Activated T-cell treated with anti-CD3 and anti-CD28 coated beads, Interleukin-2, amount 50 U/mL, for 72 hours (primary cell): ENCODE data around the gene XYLT1. TPM values are rescaled to one million over a fixed set of nuclear protein-coding genes. Genes with fewer than 3 reads are reported as not detected.

Experiments
- ATAC-seq, 2 donors: fragments of 150-1000 bp; cut with Tn5 transposase; replicated peaks in 1 of 2; 2 replicates each; pipeline ENCODE4 v1.10.0; 2021; ENCODE audit warnings: moderate library complexity in 2 of 2, mild to moderate bottlenecking in 1 of 2
- DNase-seq, 2 donors: peaks; one replicate each; pipeline ENCODE4 v3.0.0; 2021 to 2022; ENCODE audit warnings: mixed read lengths in 1 of 2
- H3K27ac Mint-ChIP-seq: one replicate; pipeline ENCODE4 v1.8.0; 2022; ENCODE audit warnings: mild to moderate bottlenecking, moderate library complexity, mixed read lengths
- H3K27me3 Mint-ChIP-seq: one replicate; pipeline ENCODE4 v1.8.0; 2022; ENCODE audit warnings: low read depth, mixed read lengths
- H3K36me3 Mint-ChIP-seq, 2 donors: one replicate each; pipeline ENCODE4 v1.8.0; 2022; ENCODE audit warnings: mixed read lengths in 2 of 2, mild to moderate bottlenecking in 1 of 2; ENCODE audit not compliant: insufficient read depth in 2 of 2
- H3K4me1 Mint-ChIP-seq: one replicate; pipeline ENCODE4 v1.8.0; 2022; ENCODE audit warnings: low read depth, mixed read lengths
- H3K4me3 Mint-ChIP-seq, 2 donors: one replicate each; pipeline ENCODE4 v1.8.0; 2022; ENCODE audit warnings: mild to moderate bottlenecking in 2 of 2, mixed read lengths in 2 of 2, moderate library complexity in 2 of 2
- H3K9me3 Mint-ChIP-seq, 2 donors: one replicate each; pipeline ENCODE4 v1.8.0; 2022; ENCODE audit warnings: mixed read lengths in 2 of 2
- total RNA-seq, 2 donors: library from RNA; stranded (reverse); gene quantifications; one replicate each; pipeline ENCODE4 v1.2.3, GENCODE V29; 2022

XYLT1 gene
- total RNA-seq, 2 donors from 2014 or later = 17.1 to 17.9 TPM

- Mint-ChIP-seq H3K27me3 (no peaks in the 10 kb centered on the region), H3K27ac (no peak overlapping the region), H3K4me3 (peak overlapping the region in 1 of 2 donors; percentile 9), H3K36me3 (no peaks in the 10 kb centered on the region), H3K9me3 (no peaks in the 10 kb centered on the region), H3K4me1 (peaks cover 49% of the 10 kb centered on the region)
- DNase-seq (no peak), ATAC-seq (no peak)
Measured at GRCh38 chr16:17377360-17378324, 93.1 kb downstream of the XYLT1 start.

GRCh38 chr16:17375461-17376304 lies 95.1 kb downstream of the XYLT1 start:
- DNase-seq (no peak), ATAC-seq (peak in 1 of 2 donors; percentile 20)
- Mint-ChIP-seq H3K27me3 (no peaks in the 10 kb centered on the region), H3K27ac (no peak overlapping the region), H3K4me1 (peaks cover 58% of the 10 kb centered on the region), H3K4me3 (no peak overlapping the region), H3K36me3 (no peaks in the 10 kb centered on the region), H3K9me3 (no peaks in the 10 kb centered on the region)

GRCh38 chr16:17374668-17375255 lies 96.0 kb downstream of the XYLT1 start:
- H3K4me3 Mint-ChIP-seq = peak overlapping the region in 1 of 2 donors; percentile 25

GRCh38 chr16:17373533-17373932 lies 97.2 kb downstream of the XYLT1 start:
- H3K4me1 Mint-ChIP-seq = peaks cover 69% of the 10 kb centered on the region
- no peaks in the 10 kb centered on the region for H3K27me3 Mint-ChIP-seq
- ATAC-seq = no peak

More at GRCh38 chr16:17374668-17375255, 96.0 kb downstream of the XYLT1 start:
- ATAC-seq (peak; percentile 50 to 58), DNase-seq (peak in 1 of 2 donors; percentile 12)
- Mint-ChIP-seq H3K9me3 (no peaks in the 10 kb centered on the region), H3K27ac (peak overlapping the region; percentile 25), H3K36me3 (no peaks in the 10 kb centered on the region), H3K27me3 (no peaks in the 10 kb centered on the region), H3K4me1 (peaks cover 64% of the 10 kb centered on the region)

GRCh38 chr16:17372386-17372785 lies 98.4 kb downstream of the XYLT1 start:
- H3K27ac Mint-ChIP-seq = no peak overlapping the region
- H3K9me3 Mint-ChIP-seq = no peaks in the 10 kb centered on the region
- H3K4me1 Mint-ChIP-seq = peaks cover 72% of the 10 kb centered on the region
- no peaks in the 10 kb centered on the region for H3K27me3 Mint-ChIP-seq
- H3K4me3 Mint-ChIP-seq = no peak overlapping the region
- no peak for DNase-seq
- H3K36me3 Mint-ChIP-seq = peaks cover 0 to 3% of the 10 kb centered on the region in 2 donors
- ATAC-seq = no peak

More at GRCh38 chr16:17373533-17373932, 97.2 kb downstream of the XYLT1 start:
- H3K4me3 Mint-ChIP-seq = no peak overlapping the region
- no peaks in the 10 kb centered on the region for H3K9me3 Mint-ChIP-seq
- H3K27ac Mint-ChIP-seq = no peak overlapping the region
- no peak for DNase-seq
- H3K36me3 Mint-ChIP-seq = peaks cover 0 to 3% of the 10 kb centered on the region in 2 donors

GRCh38 chr16:17371299-17371698 lies 99.5 kb downstream of the XYLT1 start:
- DNase-seq = no peak
- no peaks in the 10 kb centered on the region for H3K9me3 Mint-ChIP-seq
- peaks cover 2 to 7% of the 10 kb centered on the region in 2 donors for H3K36me3 Mint-ChIP-seq
- ATAC-seq = no peak
- H3K27me3 Mint-ChIP-seq = no peaks in the 10 kb centered on the region
- H3K27ac Mint-ChIP-seq = peak overlapping the region; percentile 19
- H3K4me1 Mint-ChIP-seq = peaks cover 80% of the 10 kb centered on the region
- peak overlapping the region in 1 of 2 donors; percentile 92 for H3K4me3 Mint-ChIP-seq

- DNase-seq = no peak
- H3K27me3 Mint-ChIP-seq = no peaks in the 10 kb centered on the region
- H3K4me1 Mint-ChIP-seq = peaks cover 85% of the 10 kb centered on the region
- H3K4me3 Mint-ChIP-seq = peak overlapping the region; percentile 87 to 92
- H3K27ac Mint-ChIP-seq = peak overlapping the region; percentile 91
- H3K36me3 Mint-ChIP-seq = peaks cover 2 to 7% of the 10 kb centered on the region in 2 donors
- no peaks in the 10 kb centered on the region for H3K9me3 Mint-ChIP-seq
- ATAC-seq = no peak
Measured at GRCh38 chr16:17370731-17371285, 100.0 kb downstream of the XYLT1 start.

GRCh38 chr16:17370223-17370707 lies 100.5 kb downstream of the XYLT1 start:
- Mint-ChIP-seq H3K27me3 (no peaks in the 10 kb centered on the region), H3K4me1 (peaks cover 86% of the 10 kb centered on the region), H3K4me3 (peak overlapping the region; percentile 87 to 92), H3K27ac (peak overlapping the region; percentile 91), H3K9me3 (no peaks in the 10 kb centered on the region), H3K36me3 (peaks cover 2 to 7% of the 10 kb centered on the region in 2 donors)
- DNase-seq (peak; percentile 40 to 45), ATAC-seq (peak; percentile 53 to 74)

- H3K4me1 Mint-ChIP-seq = peaks cover 86% of the 10 kb centered on the region
- no peaks in the 10 kb centered on the region for H3K27me3 Mint-ChIP-seq
- ATAC-seq (peak; percentile 83 to 85), DNase-seq (peak; percentile 68 to 70)
- peak overlapping the region; percentile 91 for H3K27ac Mint-ChIP-seq
- peaks cover 2 to 7% of the 10 kb centered on the region in 2 donors for H3K36me3 Mint-ChIP-seq
- no peaks in the 10 kb centered on the region for H3K9me3 Mint-ChIP-seq
- peak overlapping the region; percentile 87 to 92 for H3K4me3 Mint-ChIP-seq
Measured at GRCh38 chr16:17369421-17370222, 101.1 kb downstream of the XYLT1 start.

- DNase-seq (peak in 1 of 2 donors; percentile 23), ATAC-seq (peak; percentile 31 to 48)
- H3K4me3 Mint-ChIP-seq = peak overlapping the region; percentile 87 to 92
Measured at GRCh38 chr16:17368951-17369350, 101.8 kb downstream of the XYLT1 start.

GRCh38 chr16:17368446-17368845 lies 102.3 kb downstream of the XYLT1 start:
- peak overlapping the region; percentile 91 for H3K27ac Mint-ChIP-seq
- no peaks in the 10 kb centered on the region for H3K9me3 Mint-ChIP-seq
- H3K4me1 Mint-ChIP-seq = peaks cover 86% of the 10 kb centered on the region
- no peaks in the 10 kb centered on the region for H3K27me3 Mint-ChIP-seq
- no peak for ATAC-seq
- peaks cover 2 to 7% of the 10 kb centered on the region in 2 donors for H3K36me3 Mint-ChIP-seq
- H3K4me3 Mint-ChIP-seq = peak overlapping the region; percentile 87 to 92
- DNase-seq = no peak

More at GRCh38 chr16:17368951-17369350, 101.8 kb downstream of the XYLT1 start:
- Mint-ChIP-seq H3K4me1 (peaks cover 86% of the 10 kb centered on the region), H3K9me3 (no peaks in the 10 kb centered on the region), H3K36me3 (peaks cover 2 to 7% of the 10 kb centered on the region in 2 donors), H3K27me3 (no peaks in the 10 kb centered on the region), H3K27ac (peak overlapping the region; percentile 91)
